ENCODE measurements around the gene HERC3.

The HERC3 gene

GRCh38 chr4:88646528-88647280 is 54.4 kb downstream of the HERC3 start:
- no peak for ATAC-seq

GRCh38 chr4:88649716-88650115 is 57.4 kb downstream of the HERC3 start:
- TF ChIP-seq TCF4 (CRISPR knock-in tag; IDR thresholded peaks at IDR 0.05; ENCODE audit: borderline replicate concordance) (no peak), BACH2 (CRISPR knock-in tag; IDR thresholded peaks at IDR 0.05; ENCODE audit: borderline replicate concordance) (no peak), ZNF565 (CRISPR knock-in tag; conservative IDR thresholded peaks at IDR 0.05; ENCODE audit: low read depth) (no peak), CSDC2 (CRISPR knock-in tag; IDR thresholded peaks at IDR 0.05) (no peak), RARB (CRISPR knock-in tag; IDR thresholded peaks at IDR 0.05) (no peak), ZNF70 (CRISPR knock-in tag; IDR thresholded peaks at IDR 0.05) (no peak), PATZ1 (CRISPR knock-in tag; IDR thresholded peaks at IDR 0.05; ENCODE audit: borderline replicate concordance) (no peak)
- no peak for ATAC-seq

More at GRCh38 chr4:88646528-88647280, 54.4 kb downstream of the HERC3 start:
- TF ChIP-seq PATZ1 (CRISPR knock-in tag; IDR thresholded peaks at IDR 0.05; ENCODE audit: borderline replicate concordance) (no peak), ARNTL (CRISPR knock-in tag; IDR thresholded peaks at IDR 0.05; ENCODE audit: borderline replicate concordance, low read depth) (no peak), ZNF70 (CRISPR knock-in tag; IDR thresholded peaks at IDR 0.05) (no peak), ZFP3 (CRISPR knock-in tag; IDR thresholded peaks at IDR 0.05) (no peak), ZNF565 (CRISPR knock-in tag; conservative IDR thresholded peaks at IDR 0.05; ENCODE audit: low read depth) (no peak), ISL1 (CRISPR knock-in tag; IDR thresholded peaks at IDR 0.05) (no peak), CSRNP3 (CRISPR knock-in tag; IDR thresholded peaks at IDR 0.05) (no peak), SNAI2 (CRISPR knock-in tag; IDR thresholded peaks at IDR 0.05) (no peak), CSDC2 (CRISPR knock-in tag; IDR thresholded peaks at IDR 0.05) (no peak), GLIS3 (CRISPR knock-in tag; IDR thresholded peaks at IDR 0.05) (no peak), OSR1 (CRISPR knock-in tag; IDR thresholded peaks at IDR 0.05) (no peak)

GRCh38 chr4:88653371-88653946 is 61.2 kb downstream of the HERC3 start:
- ATAC-seq: no peak
- no peak for TF ChIP-seq CSDC2 (CRISPR knock-in tag; IDR thresholded peaks at IDR 0.05)
- no peak for TF ChIP-seq ZNF565 (CRISPR knock-in tag; conservative IDR thresholded peaks at IDR 0.05; ENCODE audit: low read depth)
- no peak for TF ChIP-seq OSR1 (CRISPR knock-in tag; IDR thresholded peaks at IDR 0.05)
- TF ChIP-seq PPARA (CRISPR knock-in tag; IDR thresholded peaks at IDR 0.05; ENCODE audit: borderline replicate concordance): no peak
- TF ChIP-seq TOX (CRISPR knock-in tag; IDR thresholded peaks at IDR 0.05; ENCODE audit: borderline replicate concordance): no peak
- TF ChIP-seq BACH2 (CRISPR knock-in tag; IDR thresholded peaks at IDR 0.05; ENCODE audit: borderline replicate concordance): no peak
- TF ChIP-seq PATZ1 (CRISPR knock-in tag; IDR thresholded peaks at IDR 0.05; ENCODE audit: borderline replicate concordance): no peak
- TF ChIP-seq ZNF8 (CRISPR knock-in tag; IDR thresholded peaks at IDR 0.05): no peak
- TF ChIP-seq SNAI2 (CRISPR knock-in tag; IDR thresholded peaks at IDR 0.05): no peak
- TF ChIP-seq CREB5 (CRISPR knock-in tag; IDR thresholded peaks at IDR 0.05; ENCODE audit: low read depth): no peak
- TF ChIP-seq ISL1 (CRISPR knock-in tag; IDR thresholded peaks at IDR 0.05): no peak
- TF ChIP-seq RARB (CRISPR knock-in tag; IDR thresholded peaks at IDR 0.05): no peak
- TF ChIP-seq ARNTL (CRISPR knock-in tag; IDR thresholded peaks at IDR 0.05; ENCODE audit: borderline replicate concordance, low read depth): no peak
- no peak for TF ChIP-seq ZFP30 (CRISPR knock-in tag; IDR thresholded peaks at IDR 0.05)
- no peak for TF ChIP-seq ZC3H10 (CRISPR knock-in tag; IDR thresholded peaks at IDR 0.05)
- TF ChIP-seq GLIS3 (CRISPR knock-in tag; IDR thresholded peaks at IDR 0.05): no peak
- no peak for TF ChIP-seq CSRNP3 (CRISPR knock-in tag; IDR thresholded peaks at IDR 0.05)

All from SK-N-SH treated with all-trans-retinoic acid at 6 μM for 48 hours (cell line).